Thymus (tissue), 11 donors: ENCODE measurements around the gene CHN2. TPM values are rescaled to one million over a fixed set of nuclear protein-coding genes. Genes with fewer than 3 reads are reported as not detected.

Experiments used
- DNase-seq, 9 donors: peaks; one replicate each; pipeline ENCODE4 v3.0.0-alpha.2; 2013; ENCODE audit warnings: low spot score in 9 of 9, low read depth in 6 of 9, missing footprints in 1 of 9
- H3K27ac ChIP-seq, 2 donors: one replicate each; pipeline ENCODE4 v1.5.1; 2013; ENCODE audit warnings: control low read depth in 1 of 2, low read depth in 1 of 2, low read length in 1 of 2, mild to moderate bottlenecking in 1 of 2, moderate library complexity in 1 of 2
- H3K27me3 ChIP-seq, 2 donors: one replicate each; pipeline ENCODE4 v1.5.1; 2013; ENCODE audit warnings: low read length in 1 of 2; ENCODE audit not compliant: control insufficient read depth in 2 of 2, insufficient read depth in 1 of 2
- H3K36me3 ChIP-seq, 2 donors: one replicate each; pipeline ENCODE4 v1.5.1; 2013; ENCODE audit warnings: low read length in 1 of 2, mild to moderate bottlenecking in 1 of 2, moderate library complexity in 1 of 2; ENCODE audit not compliant: control insufficient read depth in 2 of 2, insufficient read depth in 2 of 2
- H3K4me1 ChIP-seq, 2 donors: one replicate each; pipeline ENCODE4 v1.5.1; 2013; ENCODE audit warnings: low read length in 2 of 2; ENCODE audit not compliant: control insufficient read depth in 2 of 2, insufficient read depth in 2 of 2
- H3K4me3 ChIP-seq, 2 donors: one replicate each; pipeline ENCODE4 v1.5.1; 2013; ENCODE audit warnings: low read length in 2 of 2, control low read depth in 1 of 2, mild to moderate bottlenecking in 1 of 2
- H3K9me3 ChIP-seq, 2 donors: one replicate each; pipeline ENCODE4 v1.5.1; 2013; ENCODE audit warnings: low read length in 1 of 2, mild to moderate bottlenecking in 1 of 2; ENCODE audit not compliant: control insufficient read depth in 2 of 2, insufficient read depth in 1 of 2
- WGBS: extraction: QIAGEN DNeasy Blood & Tissue Kit; methylation state at CpG from one replicate; pipeline ENCODE4 v1.1.7; 2013; 5-methylcytosine and 5-hydroxymethylcytosine counted together
- polyA plus RNA-seq: library from polyadenylated mRNA; stranded (reverse); fragments of 200-250 nt; gene quantifications from one replicate; pipeline ENCODE4 v1.2.3, GENCODE V29; 2013
- total RNA-seq: library from RNA; stranded (reverse); fragments of 120-200 nt; gene quantifications from one replicate; pipeline ENCODE4 v1.2.4, GENCODE V29; 2013
- donor health status: healthy.

Gene CHN2
- total and polyA plus RNA-seq, 2 donors: 5.9 to 6.5 TPM

GRCh38 chr7:29445736-29446135 is 251.2 kb downstream of the CHN2 start:
- H3K4me3 ChIP-seq: no peak overlapping the region
- no peak for DNase-seq
- H3K27me3 ChIP-seq: no peaks in the 10 kb centered on the region
- H3K9me3 ChIP-seq: no peaks in the 10 kb centered on the region
- WGBS: 80% methylated on average over 6 of the region's 6 CpGs
- no peaks in the 10 kb centered on the region for H3K4me1 ChIP-seq
- no peaks in the 10 kb centered on the region for H3K36me3 ChIP-seq
- H3K27ac ChIP-seq: no peak overlapping the region

DNA sequence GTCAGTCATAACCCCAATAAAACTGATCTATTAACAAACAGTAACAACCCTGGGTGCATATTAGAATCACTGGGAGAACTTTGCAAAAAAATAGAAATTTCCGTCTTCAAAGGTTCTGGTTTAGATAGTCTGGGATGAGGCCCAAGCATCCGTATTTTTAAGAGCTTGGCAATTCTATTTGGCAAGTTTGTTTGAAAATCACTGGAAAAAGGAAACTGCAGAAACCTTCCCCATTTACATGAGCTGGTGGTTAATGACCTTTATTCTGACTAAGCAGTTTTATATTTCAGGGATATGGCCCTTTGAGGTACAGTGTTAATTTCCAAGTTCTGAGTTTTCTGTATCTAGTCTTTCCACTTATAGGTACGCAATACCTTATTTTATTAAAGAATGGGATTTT is 253.3 kb downstream of the CHN2 start:
- H3K4me3 ChIP-seq: no peak overlapping the region
- DNase-seq: no peak
- H3K9me3 ChIP-seq: no peaks in the 10 kb centered on the region
- H3K27ac ChIP-seq: no peak overlapping the region
- peaks cover 0 to 3% of the 10 kb centered on the region in 2 donors for H3K4me1 ChIP-seq
- WGBS: 98% methylated on average over 3 of the region's 3 CpGs
- no peaks in the 10 kb centered on the region for H3K27me3 ChIP-seq
- no peaks in the 10 kb centered on the region for H3K36me3 ChIP-seq

DNA sequence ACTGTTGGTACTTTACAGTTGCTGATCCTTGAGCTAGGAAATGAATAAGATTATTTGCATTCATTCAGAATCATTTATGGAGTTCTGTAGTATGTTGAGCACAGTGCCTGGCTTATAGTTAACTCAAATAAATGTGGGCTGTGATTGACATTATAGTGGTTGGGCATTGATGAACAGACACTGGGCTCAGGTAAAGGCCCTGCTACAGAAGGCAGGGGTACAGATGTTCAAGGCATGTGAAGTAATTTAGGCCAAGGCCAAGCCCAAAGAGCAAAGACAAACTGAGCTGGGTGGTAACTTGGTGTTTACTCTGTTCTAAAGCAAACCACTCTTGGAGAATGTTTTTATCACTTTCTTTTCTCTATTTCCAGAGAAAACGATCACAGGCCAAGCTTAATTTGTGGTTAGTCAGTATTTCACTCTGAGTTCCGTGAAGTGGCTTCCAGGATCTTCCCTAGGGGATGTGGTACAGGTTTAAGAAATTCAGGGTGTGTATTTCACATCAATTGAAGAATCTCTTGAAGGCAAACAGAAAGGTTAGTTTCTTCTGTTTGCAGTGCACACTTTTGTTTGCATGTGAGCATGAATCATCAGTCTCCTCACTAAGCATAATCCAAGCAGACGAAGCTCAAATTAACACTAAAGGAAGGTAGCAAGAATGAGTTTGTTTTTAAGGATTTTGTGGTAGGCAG is 255.1 kb downstream of the CHN2 start:
- no peaks in the 10 kb centered on the region for H3K9me3 ChIP-seq
- no peak overlapping the region for H3K27ac ChIP-seq
- no peaks in the 10 kb centered on the region for H3K36me3 ChIP-seq
- 97% methylated on average over 3 of the region's 3 CpGs for WGBS
- peaks cover 0 to 3% of the 10 kb centered on the region in 2 donors for H3K4me1 ChIP-seq
- no peak overlapping the region for H3K4me3 ChIP-seq
- no peak for DNase-seq
- H3K27me3 ChIP-seq: no peaks in the 10 kb centered on the region

DNA sequence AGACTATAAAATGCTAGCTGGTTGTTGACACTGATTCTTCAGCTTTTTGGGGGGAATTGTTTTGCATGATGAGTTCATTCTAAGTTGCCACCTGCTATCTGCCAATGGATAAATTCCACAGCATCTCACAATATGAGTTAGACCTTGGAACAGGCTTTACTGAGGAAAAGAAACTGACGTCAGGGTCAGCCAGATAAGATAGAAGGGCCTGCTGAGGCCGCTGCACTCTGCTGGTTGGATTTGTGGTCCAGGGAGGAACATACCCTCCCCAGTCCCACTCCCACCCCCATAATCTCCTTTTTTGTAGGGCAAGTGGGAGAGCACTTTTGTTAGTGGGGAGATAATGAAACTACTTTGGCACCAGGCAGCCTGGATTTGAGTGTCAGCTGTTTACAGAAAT is 258.4 kb downstream of the CHN2 start:
- H3K27ac ChIP-seq: no peak overlapping the region
- no peaks in the 10 kb centered on the region for H3K9me3 ChIP-seq
- no peaks in the 10 kb centered on the region for H3K36me3 ChIP-seq
- H3K27me3 ChIP-seq: no peaks in the 10 kb centered on the region
- 98% methylated on average over 2 of the region's 2 CpGs for WGBS
- H3K4me1 ChIP-seq: peaks cover 0 to 3% of the 10 kb centered on the region in 2 donors
- H3K4me3 ChIP-seq: no peak overlapping the region
- no peak for DNase-seq

- DNase-seq: no peak
- no peaks in the 10 kb centered on the region for H3K9me3 ChIP-seq
- no peaks in the 10 kb centered on the region for H3K27me3 ChIP-seq
- H3K4me1 ChIP-seq: peaks cover 0 to 3% of the 10 kb centered on the region in 2 donors
- 98% methylated on average over 4 of the region's 4 CpGs for WGBS
- no peaks in the 10 kb centered on the region for H3K36me3 ChIP-seq
- H3K27ac ChIP-seq: no peak overlapping the region
- H3K4me3 ChIP-seq: no peak overlapping the region
Measured at GRCh38 chr7:29454464-29454863, 259.9 kb downstream of the CHN2 start.

DNA sequence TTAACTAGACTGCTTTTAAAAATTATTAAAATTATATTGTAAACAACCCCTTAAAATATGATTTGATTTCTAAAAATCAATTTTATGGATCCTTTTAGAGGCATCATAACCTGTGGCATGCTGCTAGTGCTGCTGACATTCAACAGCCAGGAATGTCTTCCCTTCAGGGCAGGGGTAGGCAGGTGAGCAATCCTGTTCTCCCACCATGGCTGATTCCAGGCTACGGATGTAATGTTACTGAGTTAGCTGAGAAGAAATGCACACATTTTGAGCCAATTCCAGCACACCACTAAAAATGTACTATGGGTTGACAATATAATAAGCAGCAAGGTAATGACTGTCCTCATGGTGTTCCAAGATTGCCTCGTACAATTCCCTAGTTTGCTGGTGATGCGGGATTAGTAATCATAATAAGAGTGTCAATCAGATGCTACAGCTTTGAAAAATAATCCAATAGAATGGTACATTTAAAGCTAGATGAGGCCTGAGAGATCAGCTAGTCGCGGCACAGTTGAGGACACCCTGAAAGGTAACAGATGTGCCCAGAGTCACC is 260.4 kb downstream of the CHN2 start:
- no peaks in the 10 kb centered on the region for H3K9me3 ChIP-seq
- no peak for DNase-seq
- peaks cover 0 to 3% of the 10 kb centered on the region in 2 donors for H3K4me1 ChIP-seq
- WGBS: 98% methylated on average over 5 of the region's 5 CpGs
- no peaks in the 10 kb centered on the region for H3K36me3 ChIP-seq
- H3K27ac ChIP-seq: no peak overlapping the region
- no peak overlapping the region for H3K4me3 ChIP-seq
- no peaks in the 10 kb centered on the region for H3K27me3 ChIP-seq

DNA sequence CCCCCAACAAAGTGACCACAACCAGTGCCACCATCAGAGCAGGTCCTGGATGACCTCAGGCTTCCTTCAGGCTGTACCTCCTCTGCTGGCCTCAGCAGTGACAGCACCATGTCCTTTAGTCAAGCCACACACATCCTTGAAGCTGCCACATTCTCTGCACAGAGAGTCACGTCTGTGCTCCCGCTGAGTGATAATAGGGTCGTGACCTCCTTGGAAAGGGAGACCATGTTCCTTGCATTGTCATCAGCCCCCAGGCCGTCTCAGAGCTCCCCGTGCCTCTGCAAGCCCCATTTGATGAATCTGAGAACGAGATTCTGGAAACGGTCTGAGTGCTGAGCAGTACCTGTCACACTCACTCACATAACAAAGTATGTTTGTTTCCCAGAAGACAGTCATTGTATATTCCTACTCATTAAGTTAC is 262.6 kb downstream of the CHN2 start:
- H3K27me3 ChIP-seq: no peaks in the 10 kb centered on the region
- no peak for DNase-seq
- no peaks in the 10 kb centered on the region for H3K9me3 ChIP-seq
- H3K4me3 ChIP-seq: no peak overlapping the region
- H3K4me1 ChIP-seq: peaks cover 0 to 2% of the 10 kb centered on the region in 2 donors
- no peaks in the 10 kb centered on the region for H3K36me3 ChIP-seq
- H3K27ac ChIP-seq: no peak overlapping the region
- 94% methylated on average over 7 of the region's 7 CpGs for WGBS

- H3K36me3 ChIP-seq: no peaks in the 10 kb centered on the region
- 91% methylated on average over 7 of the region's 7 CpGs for WGBS
- H3K9me3 ChIP-seq: no peaks in the 10 kb centered on the region
- DNase-seq: no peak
- H3K27me3 ChIP-seq: no peaks in the 10 kb centered on the region
- H3K4me3 ChIP-seq: no peak overlapping the region
- no peaks in the 10 kb centered on the region for H3K4me1 ChIP-seq
- H3K27ac ChIP-seq: no peak overlapping the region
Measured at GRCh38 chr7:29457565-29458011, 263.0 kb downstream of the CHN2 start.

- Histone ChIP-seq H3K36me3 (no peaks in the 10 kb centered on the region), H3K27ac (no peak overlapping the region), H3K4me1 (no peaks in the 10 kb centered on the region), H3K9me3 (no peaks in the 10 kb centered on the region), H3K4me3 (no peak overlapping the region), H3K27me3 (no peaks in the 10 kb centered on the region)
- 94% methylated on average over 7 of the region's 7 CpGs for WGBS
- no peak for DNase-seq
Measured at GRCh38 chr7:29458933-29459332, 264.4 kb downstream of the CHN2 start.
